NCI-H748 (cell line): ENCODE results near the gene DAPK1.

ENCODE experiments used
- DNase-seq: peaks from one replicate; lab custom pipeline; 2025; ENCODE audit not compliant: unreplicated experiment; lab: John Stamatoyannopoulos, UW

DAPK1 gene

DNA sequence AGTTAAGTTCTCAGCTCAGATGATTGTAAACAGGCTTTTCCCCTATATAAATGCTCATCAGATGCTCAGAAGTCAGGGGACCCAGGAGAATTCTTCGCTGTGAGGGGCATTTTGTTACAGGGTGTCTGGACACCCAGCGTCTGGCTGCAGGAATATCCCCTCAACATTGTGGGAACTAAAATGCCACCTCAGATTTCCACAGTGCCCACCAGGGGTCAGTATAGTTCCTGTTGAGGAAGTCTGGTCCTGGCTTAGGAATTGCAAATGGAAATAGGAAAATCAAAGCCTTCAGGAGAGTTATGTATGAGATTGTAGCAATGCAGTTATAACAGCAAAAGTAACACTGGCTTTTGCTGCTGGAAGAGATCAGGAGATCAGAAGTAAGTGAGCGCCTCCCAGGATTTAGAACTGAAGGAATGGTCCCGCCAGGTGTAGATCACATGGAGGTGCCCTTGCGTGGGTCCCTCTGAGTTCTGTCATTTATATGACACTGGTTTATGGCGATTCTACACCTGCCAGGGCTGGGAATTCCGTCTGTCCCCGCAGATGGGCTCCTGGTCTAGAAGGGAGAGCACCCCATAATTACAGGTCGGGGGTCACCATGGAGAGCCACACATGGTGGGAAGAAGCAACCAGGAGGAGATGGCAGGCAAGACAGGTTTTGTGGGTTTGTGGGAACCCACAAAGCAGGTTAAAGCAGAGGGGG, 181.1 kb downstream of the DAPK1 start:
- peak; percentile 66 for DNase-seq

- DNase-seq, result no peak
Measured at GRCh38 chr9:87681271-87682061, 183.8 kb downstream of the DAPK1 start.

GRCh38 chr9:87682085-87682484, 184.4 kb downstream of the DAPK1 start:
- DNase-seq, result no peak

- DNase-seq, result no peak
Measured at GRCh38 chr9:87682618-87683017, 185.0 kb downstream of the DAPK1 start.

GRCh38 chr9:87683751-87684626, 186.3 kb downstream of the DAPK1 start:
- DNase-seq, result no peak

DNA sequence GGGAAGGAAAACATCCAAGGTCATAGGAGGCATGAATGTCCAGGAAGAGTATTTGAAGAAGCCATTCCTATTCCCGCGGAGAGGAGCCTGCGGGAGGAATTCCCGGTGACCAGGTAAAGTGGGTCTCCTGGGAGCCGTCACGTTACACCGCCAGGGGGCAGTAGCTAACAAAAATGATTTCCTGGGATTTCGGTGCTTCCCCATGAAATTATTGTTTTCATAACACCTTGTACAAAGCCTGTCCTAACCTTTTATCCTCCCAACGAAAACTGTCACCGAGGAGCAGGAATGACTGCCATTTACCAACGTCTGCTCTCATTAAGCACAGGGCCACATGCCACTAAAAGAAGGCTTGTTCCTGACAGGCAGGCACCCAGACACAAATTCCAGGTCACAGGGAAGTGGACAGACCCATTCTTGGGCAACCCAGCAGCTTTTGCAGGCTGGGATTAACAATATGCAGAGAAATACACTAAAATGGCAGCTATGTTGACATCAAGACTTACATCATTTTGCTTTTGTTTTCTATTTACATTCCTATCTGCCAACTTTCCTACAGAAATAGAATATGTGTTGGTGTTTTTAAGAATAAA, 187.1 kb downstream of the DAPK1 start:
- DNase-seq, result peak; percentile 43

- DNase-seq, result no peak
Measured at GRCh38 chr9:87685441-87685840, 187.8 kb downstream of the DAPK1 start.

- DNase-seq, result peak; percentile 20
Measured at GRCh38 chr9:87685871-87686519, 188.3 kb downstream of the DAPK1 start.

DNA sequence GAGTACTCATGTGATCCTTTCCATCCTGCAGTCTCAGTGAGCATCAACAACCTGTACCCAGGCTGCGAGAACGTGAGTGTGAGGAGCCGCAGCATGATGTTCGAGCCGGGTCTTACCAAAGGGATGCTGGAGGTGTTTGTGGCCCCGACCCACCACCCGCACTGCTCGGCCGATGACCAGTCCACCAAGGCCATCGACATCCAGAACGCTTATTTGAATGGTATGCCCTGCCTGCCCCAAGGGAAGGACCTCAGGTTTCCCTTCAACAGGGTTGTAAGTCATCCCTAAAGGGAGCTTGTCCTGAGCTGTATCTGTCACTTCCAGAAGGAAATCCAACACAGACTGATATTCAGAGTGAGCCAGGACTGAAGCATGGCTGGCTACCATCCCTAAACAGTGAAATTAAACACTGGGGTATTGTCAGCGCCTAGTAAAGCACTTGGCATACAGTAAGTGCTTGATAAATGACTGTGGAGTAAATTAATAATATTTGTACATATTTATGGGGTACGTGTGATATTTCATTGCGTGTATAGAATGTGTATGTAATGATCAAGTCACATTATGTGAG, 188.9 kb downstream of the DAPK1 start:
- DNase-seq, result no peak

DNA sequence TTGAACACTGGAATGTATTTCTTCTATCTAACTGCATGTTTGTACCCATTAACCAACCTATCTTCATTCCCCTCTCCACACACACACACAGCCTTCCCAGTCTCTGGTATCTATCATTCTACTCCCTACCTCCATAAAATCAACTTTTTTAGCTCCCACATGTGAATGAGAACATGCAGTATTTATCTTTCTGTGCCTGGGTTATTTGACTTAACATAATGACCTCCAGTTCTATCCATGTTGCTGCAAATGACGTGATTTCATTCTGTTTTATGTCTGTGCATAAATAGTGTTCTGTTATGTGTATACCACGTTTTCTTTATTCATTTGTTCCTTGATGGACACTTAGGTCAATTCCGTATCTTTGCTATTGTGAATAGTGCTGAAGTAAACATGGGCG, 189.5 kb downstream of the DAPK1 start:
- no peak for DNase-seq

GRCh38 chr9:87694236-87694755, 196.6 kb downstream of the DAPK1 start:
- DNase-seq, result no peak

DNA sequence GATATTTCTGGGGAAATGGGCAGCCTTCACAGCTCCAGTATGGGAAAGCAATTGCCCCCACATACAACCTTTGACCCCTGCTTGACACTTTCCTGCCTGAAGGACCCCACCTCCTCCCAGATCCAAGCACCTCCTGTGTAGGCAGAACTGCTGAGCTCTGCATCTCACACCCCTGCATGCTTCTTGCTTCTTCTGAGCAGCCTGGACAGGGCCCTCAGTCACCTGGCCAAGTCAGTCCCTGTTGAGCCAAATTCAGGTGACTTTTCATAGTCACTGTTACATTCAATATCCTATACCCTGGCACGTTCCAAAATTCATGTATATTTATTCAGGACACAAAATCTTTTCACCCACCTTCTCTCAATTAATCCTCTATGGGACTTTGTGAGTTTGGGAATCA, 197.9 kb downstream of the DAPK1 start:
- DNase-seq, result no peak

DNA sequence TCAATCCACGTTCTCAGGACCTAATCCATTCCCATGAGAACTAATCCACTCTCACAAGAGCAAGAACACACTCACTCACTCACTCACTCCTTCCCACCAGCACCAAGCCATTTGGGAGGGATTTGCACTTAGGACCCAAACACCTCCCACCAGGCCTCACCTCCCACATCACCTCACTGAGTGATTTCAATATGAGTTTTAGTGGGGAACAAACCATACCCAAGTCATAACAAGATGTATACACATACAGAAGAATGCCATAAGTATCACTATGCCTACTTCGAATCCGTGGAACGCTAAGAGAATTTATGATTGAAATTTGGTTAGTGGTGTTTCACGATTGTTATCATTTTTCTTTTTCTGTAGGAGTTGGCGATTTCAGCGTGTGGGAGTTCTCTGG, 199.0 kb downstream of the DAPK1 start:
- no peak for DNase-seq

DNA sequence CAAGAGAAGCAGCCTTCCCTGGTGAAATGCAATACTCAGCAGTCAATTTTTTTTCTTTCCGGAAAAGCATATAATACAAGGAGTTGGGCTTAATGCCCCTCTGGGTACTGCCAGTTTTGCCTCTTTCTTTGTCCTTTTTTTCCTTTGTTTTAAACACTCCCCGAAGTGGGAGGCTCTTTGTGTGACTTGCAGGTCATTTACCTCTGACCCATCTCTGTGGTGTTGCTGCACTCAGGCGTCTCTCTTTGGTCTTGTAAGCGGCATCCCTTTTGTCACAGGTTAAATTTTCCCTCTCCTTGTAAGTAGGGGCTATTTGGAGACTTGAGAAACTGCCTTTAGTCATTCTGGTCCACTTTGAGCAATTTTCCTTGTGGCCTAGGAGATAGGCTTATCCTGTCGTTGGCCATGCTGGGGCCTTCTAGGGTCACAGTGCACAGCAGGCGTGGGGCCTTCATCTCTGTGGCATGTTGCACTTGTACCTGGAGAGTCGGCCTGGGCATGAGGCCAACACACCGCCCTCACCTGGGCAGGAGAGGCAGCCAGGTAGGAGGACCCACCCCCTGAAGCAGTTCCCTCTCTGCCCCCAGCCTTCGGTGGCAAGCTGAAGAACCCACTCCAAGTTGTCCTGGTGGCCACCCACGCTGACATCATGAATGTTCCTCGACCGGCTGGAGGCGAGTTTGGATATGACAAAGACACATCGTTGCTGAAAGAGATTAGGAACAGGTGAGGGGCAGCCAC, 200.6 kb downstream of the DAPK1 start:
- DNase-seq, result no peak

- DNase-seq, result no peak
Measured at GRCh38 chr9:87699835-87700234, 202.2 kb downstream of the DAPK1 start.

- no peak for DNase-seq
Measured at GRCh38 chr9:87701491-87701890, 203.8 kb downstream of the DAPK1 start.

DNA sequence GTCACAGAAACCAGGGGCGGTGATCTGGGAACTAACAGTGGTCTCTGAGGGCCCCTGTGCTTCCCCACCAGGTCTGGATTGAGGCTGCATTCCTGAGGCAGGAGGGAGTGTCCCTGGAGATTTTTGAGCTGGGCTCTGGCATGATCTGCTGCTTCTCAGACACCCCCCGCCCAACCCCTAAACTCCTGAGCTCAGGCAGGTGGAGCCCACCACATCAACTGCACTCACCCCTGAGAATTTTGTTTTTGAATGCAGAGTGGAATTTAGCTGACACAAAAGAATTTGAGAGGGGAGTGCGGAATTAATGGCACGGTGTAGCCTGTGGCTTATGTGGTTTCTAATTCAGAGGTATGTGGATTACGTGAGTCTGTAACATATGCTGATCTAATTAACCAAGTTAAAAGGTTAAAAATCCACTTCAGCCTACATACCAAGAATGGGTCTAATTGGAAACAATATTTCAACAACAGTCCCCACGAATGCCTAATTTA, 204.3 kb downstream of the DAPK1 start:
- DNase-seq, result no peak

- no peak for DNase-seq
Measured at GRCh38 chr9:87702921-87703320, 205.3 kb downstream of the DAPK1 start.

DNA sequence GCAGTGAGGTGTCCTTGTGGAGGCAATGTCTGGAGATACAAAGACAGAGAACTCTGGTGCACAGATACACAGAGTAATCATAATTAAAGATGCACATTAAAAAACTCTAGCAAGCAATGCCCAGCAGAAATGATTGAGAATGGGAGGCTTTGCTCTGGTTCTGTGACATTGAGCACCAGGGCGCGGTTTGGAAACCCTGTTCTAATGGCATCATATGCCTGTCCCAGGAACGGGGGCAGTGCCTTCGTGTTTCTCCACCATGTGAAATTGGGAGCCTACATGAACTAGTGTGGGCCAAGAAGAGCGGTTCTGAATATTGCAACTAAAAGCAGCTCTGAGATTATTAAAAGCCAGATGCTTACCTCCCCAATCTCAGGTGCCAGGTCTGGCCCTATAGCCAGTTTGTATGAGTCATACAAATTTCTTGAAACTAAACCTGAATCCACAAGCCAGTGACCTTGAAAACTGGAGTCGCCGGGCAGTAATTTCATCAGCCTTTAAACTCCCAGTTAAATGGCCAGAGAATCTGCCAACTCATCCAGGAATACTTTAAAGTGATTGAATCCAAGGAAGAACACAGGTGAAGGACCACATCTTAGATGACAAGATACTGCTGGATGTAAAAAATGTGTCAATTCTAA, 206.1 kb downstream of the DAPK1 start:
- DNase-seq, result no peak
